GM23338 (cell line): ENCODE results near the gene RIC8B. TPM values are rescaled to one million over a fixed set of nuclear protein-coding genes. Genes with fewer than 3 reads are reported as not detected.

Source experiments
- ATAC-seq: fragments of 200-7000 bp; cut with Tn5 transposase; 3 replicates; pipeline ENCODE4 v1.9.1; 2020
- DNase-seq: peaks from one replicate; pipeline ENCODE4 v3.0.0-alpha.2; 2015; ENCODE audit warnings: low spot score
- H2AFZ ChIP-seq: fragments of 200-600 bp; sonication (generic); 2 replicates; pipeline ENCODE4 v1.8.0; 2016; ENCODE audit warnings: antibody characterized with exemption, mild to moderate bottlenecking, moderate library complexity
- H3F3A ChIP-seq: fragments of 200-600 bp; sonication (generic); replicated peaks from 2 replicates; pipeline ENCODE4 v1.8.0; 2017; ENCODE audit warnings: antibody characterized with exemption, mixed run types, low read depth
- H3K27ac ChIP-seq: fragments of 200-600 bp; sonication (generic); 2 replicates; pipeline ENCODE4 v1.6.1; 2016; ENCODE audit warnings: low read depth
- H3K27me3 ChIP-seq: fragments of 200-600 bp; sonication (generic); 2 replicates; pipeline ENCODE4 v1.8.0; 2016; ENCODE audit warnings: mild to moderate bottlenecking, mixed run types, moderate library complexity; ENCODE audit not compliant: insufficient read depth
- H3K36me3 ChIP-seq: fragments of 200-600 bp; sonication (generic); 2 replicates; pipeline ENCODE4 v1.8.0; 2016; ENCODE audit warnings: mild to moderate bottlenecking; ENCODE audit not compliant: insufficient read depth
- H3K4me1 ChIP-seq: fragments of 200-600 bp; sonication (generic); 2 replicates; pipeline ENCODE4 v1.8.0; 2016; ENCODE audit warnings: mild to moderate bottlenecking, moderate library complexity; ENCODE audit not compliant: insufficient read depth
- H3K4me2 ChIP-seq: fragments of 200-600 bp; sonication (generic); 2 replicates; pipeline ENCODE4 v1.7.1; 2017; ENCODE audit warnings: mixed run types
- H3K4me3 ChIP-seq: fragments of 200-600 bp; sonication (generic); 2 replicates; pipeline ENCODE4 v1.6.1; 2016; ENCODE audit warnings: mixed run types
- H3K79me2 ChIP-seq: fragments of 200-600 bp; sonication (generic); replicated peaks from 2 replicates; pipeline ENCODE4 v1.8.0; 2017; ENCODE audit warnings: mild to moderate bottlenecking; ENCODE audit not compliant: insufficient read depth
- H3K9me2 ChIP-seq: fragments of 200-600 bp; sonication (generic); 2 replicates; pipeline ENCODE4 v1.8.0; 2017; ENCODE audit not compliant: insufficient read depth
- H4K20me1 ChIP-seq: fragments of 200-600 bp; sonication (generic); replicated peaks from 2 replicates; pipeline ENCODE4 v1.8.0; 2017; ENCODE audit warnings: mild to moderate bottlenecking; ENCODE audit not compliant: insufficient read depth
- H3K27ac Mint-ChIP-seq: 2 replicates; pipeline ENCODE4 v1.8.0; 2020; ENCODE audit warnings: inconsistent platforms, mild to moderate bottlenecking, moderate library complexity, mixed read lengths
- H3K27me3 Mint-ChIP-seq: 3 replicates; pipeline ENCODE4 v1.8.0; 2022; ENCODE audit warnings: low read depth, mild to moderate bottlenecking, moderate library complexity, mixed read lengths, inconsistent platforms; ENCODE audit not compliant: insufficient read depth, poor library complexity
- H3K36me3 Mint-ChIP-seq: 3 replicates; pipeline ENCODE4 v1.8.0; 2021; ENCODE audit warnings: low read depth, mild to moderate bottlenecking, inconsistent platforms, moderate library complexity, mixed read lengths
- H3K4me1 Mint-ChIP-seq: 3 replicates; pipeline ENCODE4 v1.8.0; 2020; ENCODE audit warnings: mild to moderate bottlenecking, inconsistent platforms, mixed read lengths
- H3K4me3 Mint-ChIP-seq: 3 replicates; pipeline ENCODE4 v1.8.0; 2021; ENCODE audit warnings: moderate library complexity, mild to moderate bottlenecking, inconsistent platforms, mixed read lengths
- H3K9me3 Mint-ChIP-seq: 3 replicates; pipeline ENCODE4 v1.8.0; 2020; ENCODE audit warnings: moderate library complexity, mild to moderate bottlenecking, inconsistent platforms, mixed read lengths
- CREB1 ChIP-seq: fragments of 250-450 bp; sonication (Bioruptor Pico); IDR thresholded peaks from 2 replicates; pipeline ENCODE4 v1.5.0; 2020; ENCODE audit warnings: low read depth, mild to moderate bottlenecking, moderate library complexity
- CTCF ChIP-seq, 2 experiments: fragments of 200-600 bp in 1 of 2; sonication (generic) in 1 of 2; conservative IDR thresholded peaks; 2 replicates each; pipeline versions ENCODE4 v1.5.1 to v1.6.1; 2016 to 2017; ENCODE audit warnings: antibody characterized with exemption in 2 of 2, low read depth in 2 of 2, mild to moderate bottlenecking in 2 of 2, moderate library complexity in 1 of 2
- ETS1 ChIP-seq: IDR thresholded peaks from 2 replicates; pipeline ENCODE4 v1.6.1; 2016; ENCODE audit warnings: antibody characterized with exemption
- EZH2 ChIP-seq: fragments of 200-600 bp; sonication (generic); IDR thresholded peaks from one replicate; pipeline ENCODE4 v1.8.0; 2017; ENCODE audit warnings: antibody characterized with exemption, mild to moderate bottlenecking, low read depth; ENCODE audit not compliant: unreplicated experiment
- EZH2phosphoT487 ChIP-seq: fragments of 200-600 bp; sonication (generic); IDR thresholded peaks from one replicate; pipeline ENCODE4 v1.8.1; 2018; ENCODE audit warnings: antibody characterized with exemption; ENCODE audit not compliant: unreplicated experiment
- JUNB ChIP-seq: IDR thresholded peaks from one replicate; pipeline ENCODE4 v1.6.1; 2016; ENCODE audit warnings: antibody characterized with exemption; ENCODE audit not compliant: unreplicated experiment
- NANOG ChIP-seq: IDR thresholded peaks from 2 replicates; pipeline ENCODE4 v1.6.1; 2016; ENCODE audit warnings: antibody characterized with exemption, borderline replicate concordance
- POLR2AphosphoS5 ChIP-seq: IDR thresholded peaks from 2 replicates; pipeline ENCODE4 v1.6.1; 2016; ENCODE audit warnings: antibody characterized with exemption, low read depth
- REST ChIP-seq: IDR thresholded peaks from one replicate; pipeline ENCODE4 v1.6.1; 2018; ENCODE audit warnings: antibody characterized with exemption; ENCODE audit not compliant: unreplicated experiment
- STAT1 ChIP-seq: IDR thresholded peaks from one replicate; pipeline ENCODE4 v1.6.1; 2016; ENCODE audit warnings: antibody characterized with exemption; ENCODE audit not compliant: unreplicated experiment
- ZNF114 ChIP-seq: fragments of 250-450 bp; sonication (Bioruptor Pico); IDR thresholded peaks from 2 replicates; pipeline ENCODE4 v1.5.0; 2020; ENCODE audit warnings: mild to moderate bottlenecking, moderate library complexity
- ZNF331 ChIP-seq: fragments of 250-450 bp; sonication (Bioruptor Pico); IDR thresholded peaks from 2 replicates; pipeline ENCODE4 v1.5.0; 2020; ENCODE audit warnings: low read depth, mild to moderate bottlenecking, moderate library complexity
- ZNF462 ChIP-seq: fragments of 250-450 bp; sonication (Bioruptor Pico); IDR thresholded peaks from 2 replicates; pipeline ENCODE4 v1.5.0; 2020; ENCODE audit warnings: mild to moderate bottlenecking, moderate library complexity
- polyA plus RNA-seq: library from polyadenylated mRNA; unstranded; fragments of >200 nt; fragmentation: Nextera tagmentation; extraction: Ambion mirVana; gene quantifications from 2 replicates; pipeline ENCODE4 v1.2.1, GENCODE V29; 2016
- total RNA-seq: library from RNA; depleted of rRNA; stranded (reverse); fragments of >200 nt; shearing (Covaris generic); gene quantifications from 2 replicates; pipeline ENCODE4 v1.2.3, GENCODE V29; 2014

The RIC8B gene
- total and polyA plus RNA-seq, 2 experiments from 2014 or later: 12.3 to 25.5 TPM

- peak; percentile 76 for ATAC-seq
Measured at GRCh38 chr12:106840243-106840642, 65.8 kb downstream of the RIC8B start.

More at GRCh38 chr12:106840243-106840642, 65.8 kb downstream of the RIC8B start:
- no peaks in the 10 kb centered on the region for H3K9me2 ChIP-seq
- peak; percentile 23 for DNase-seq
- no peak overlapping the region for H3K27ac ChIP-seq
- no peak overlapping the region for H2AFZ ChIP-seq
- Mint-ChIP-seq H3K4me3 (no peak overlapping the region; the same call in 2 of the 3 replicates), H3K9me3 (no peaks in the 10 kb centered on the region), H3K27ac (peak overlapping the region; percentile 25), H3K4me1 (peaks cover 28% of the 10 kb centered on the region), H3K36me3 (peaks cover 15% of the 10 kb centered on the region; the same call in 2 of the 3 replicates), H3K27me3 (no peaks in the 10 kb centered on the region)
- H3K4me3 ChIP-seq: no peak overlapping the region
- 0 out of 2 replicates have a peak, but pooled peaks cover 1% of the 10 kb centered on the region for H4K20me1 ChIP-seq
- peaks cover 9% of the 10 kb centered on the region; the same call in 1 of the 2 replicates for H3K36me3 ChIP-seq
- H3K79me2 ChIP-seq: no peaks in the 10 kb centered on the region
- H3K27me3 ChIP-seq: no peaks in the 10 kb centered on the region
- TF ChIP-seq ZNF114 (no peak), NANOG (no peak), ZNF331 (no peak), POLR2AphosphoS5 (no peak), EZH2phosphoT487 (no peak), CTCF (conservative IDR thresholded peaks at IDR 0.05; ENCODE audit: low read depth in 2 of 2) (no peak), ZNF462 (CRISPR knock-in tag) (no peak), JUNB (no peak), CREB1 (no peak), STAT1 (no peak), EZH2 (no peak), REST (no peak), ETS1 (no peak)
- peak overlapping the region; percentile 56 for H3K4me2 ChIP-seq
- H3F3A ChIP-seq: no peaks in the 10 kb centered on the region
- peaks cover 21% of the 10 kb centered on the region for H3K4me1 ChIP-seq
